ENCODE measurements around the gene DNASE2. TPM values are rescaled to one million over a fixed set of nuclear protein-coding genes. Genes with fewer than 3 reads are reported as not detected.
A peak's percentile ranks its signal among the peaks of the same experiment; 100 is the strongest.

The DNASE2 gene
- total RNA-seq, 1 donor from 2014 or later = 101 TPM

GRCh38 chr19:12843999-12844732 lies 37.1 kb downstream of the DNASE2 start:
- H3K36me3 ChIP-seq = no peaks in the 10 kb centered on the region
- H3K4me1 ChIP-seq = peaks cover 17% of the 10 kb centered on the region
- H3K27ac ChIP-seq = no peak overlapping the region
- ATAC-seq (no peak), DNase-seq (no peak)
- no peak overlapping the region for H3K4me3 ChIP-seq
- peaks cover 74% of the 10 kb centered on the region for H3K27me3 ChIP-seq (ENCODE audit: low read depth)
- H3K9me3 ChIP-seq = no peaks in the 10 kb centered on the region
- intact Hi-C loops (cut with DNase I) = loop anchor here (10.0 kb wide), 1 partner anchor 79 kb away; no protein-coding TSS in a partner anchor
- TF ChIP-seq CTCF (IDR thresholded peaks at IDR 0.05) = no peak

- ATAC-seq = no peak
- H3K27me3 ChIP-seq (ENCODE audit: low read depth) = peaks cover 82% of the 10 kb centered on the region
- intact Hi-C loops (cut with DNase I) = loop anchor here (10.0 kb wide), 1 partner anchor 79 kb away; no protein-coding TSS in a partner anchor
Observed at GRCh38 chr19:12843328-12843727, 37.9 kb downstream of the DNASE2 start.

GRCh38 chr19:12842511-12842910 lies 38.7 kb downstream of the DNASE2 start:
- no peaks in the 10 kb centered on the region for H3K36me3 ChIP-seq
- no peak overlapping the region for H3K4me3 ChIP-seq
- no peaks in the 10 kb centered on the region for H3K9me3 ChIP-seq
- intact Hi-C loops (cut with DNase I) = loop anchor here (10.0 kb wide), 1 partner anchor 78 kb away; no protein-coding TSS in a partner anchor
- no peak overlapping the region for H3K27ac ChIP-seq
- ATAC-seq (no peak), DNase-seq (no peak)
- peaks cover 88% of the 10 kb centered on the region for H3K27me3 ChIP-seq (ENCODE audit: low read depth)
- no peak for TF ChIP-seq CTCF (IDR thresholded peaks at IDR 0.05)
- H3K4me1 ChIP-seq = peaks cover 19% of the 10 kb centered on the region

More at GRCh38 chr19:12843328-12843727, 37.9 kb downstream of the DNASE2 start:
- peaks cover 23% of the 10 kb centered on the region for H3K4me1 ChIP-seq
- no peak overlapping the region for H3K4me3 ChIP-seq
- no peak for DNase-seq
- no peaks in the 10 kb centered on the region for H3K9me3 ChIP-seq
- TF ChIP-seq CTCF (IDR thresholded peaks at IDR 0.05) = no peak
- no peak overlapping the region for H3K27ac ChIP-seq
- H3K36me3 ChIP-seq = no peaks in the 10 kb centered on the region

- no peaks in the 10 kb centered on the region for H3K36me3 ChIP-seq
- intact Hi-C loops (cut with DNase I) = loop anchor here (10.0 kb wide), 1 partner anchor 76 kb away; no protein-coding TSS in a partner anchor
- DNase-seq = peak; percentile 50
- ATAC-seq = peak in 1 of 2 donors; percentile 10
- no peaks in the 10 kb centered on the region for H3K9me3 ChIP-seq
- H3K4me3 ChIP-seq = peak overlapping the region; percentile 32
- H3K27ac ChIP-seq = no peak overlapping the region
- H3K27me3 ChIP-seq (ENCODE audit: low read depth) = peaks cover 87% of the 10 kb centered on the region
- peaks cover 15% of the 10 kb centered on the region for H3K4me1 ChIP-seq
- TF ChIP-seq CTCF (IDR thresholded peaks at IDR 0.05) = no peak
Observed at GRCh38 chr19:12841094-12841493, 40.2 kb downstream of the DNASE2 start.

GRCh38 chr19:12840091-12841079 lies 40.9 kb downstream of the DNASE2 start:
- peak overlapping the region; percentile 32 for H3K4me3 ChIP-seq
- H3K27me3 ChIP-seq (ENCODE audit: low read depth) = peaks cover 87% of the 10 kb centered on the region
- intact Hi-C loops (cut with DNase I) = loop anchor here (10.0 kb wide), 1 partner anchor 76 kb away; no protein-coding TSS in a partner anchor
- no peak for TF ChIP-seq CTCF (IDR thresholded peaks at IDR 0.05)
- H3K4me1 ChIP-seq = peaks cover 15% of the 10 kb centered on the region
- no peak overlapping the region for H3K27ac ChIP-seq
- DNase-seq (peak; percentile 77), ATAC-seq (peak; percentile 74 to 84)
- H3K36me3 ChIP-seq = no peaks in the 10 kb centered on the region
- no peaks in the 10 kb centered on the region for H3K9me3 ChIP-seq
